ENCODE data around the gene PPM1M.

The PPM1M gene

GRCh38 chr3:52216585-52217408 is 28.8 kb upstream of the PPM1M start:
- DNase-seq, result no peak

DNA sequence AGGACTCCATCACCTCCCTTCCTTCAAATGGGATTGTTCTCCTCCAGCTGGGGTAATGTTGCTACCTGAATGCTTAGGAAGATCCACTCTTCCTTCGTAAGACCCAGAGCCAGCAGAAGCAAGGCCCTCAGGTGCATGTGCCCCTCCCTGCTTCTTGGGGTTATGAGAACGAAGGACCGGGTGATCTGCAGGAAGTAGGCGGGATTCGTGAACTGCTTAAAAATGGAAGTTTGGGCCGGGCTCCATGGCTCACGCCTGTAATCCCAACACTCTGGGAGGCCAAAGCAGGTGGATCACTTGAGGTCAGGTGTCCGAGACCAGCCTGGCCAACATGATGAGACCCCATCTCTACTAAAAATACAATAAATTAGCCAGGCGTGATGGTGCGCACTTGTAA is 28.2 kb upstream of the PPM1M start:
- DNase-seq, result no peak

DNA sequence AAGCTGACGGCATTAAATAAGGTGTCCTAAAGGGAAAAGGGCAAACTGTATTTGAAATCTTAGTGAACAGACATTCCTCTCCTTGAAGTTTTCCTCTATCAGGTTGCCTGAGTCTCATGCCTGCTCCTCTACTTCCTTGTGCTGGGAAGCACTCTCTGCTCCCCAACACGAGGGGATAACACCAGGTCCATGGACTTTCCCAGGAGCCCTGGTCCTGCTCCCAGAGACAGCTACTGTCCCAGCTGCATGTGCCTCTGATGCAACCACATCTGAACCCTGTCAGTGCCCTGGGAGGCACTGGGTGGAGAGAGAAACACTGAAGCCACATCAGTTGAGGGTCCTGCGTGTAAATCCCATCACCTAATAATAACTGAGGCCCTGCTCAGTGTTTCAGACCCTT is 27.5 kb upstream of the PPM1M start:
- no peak for DNase-seq

DNA sequence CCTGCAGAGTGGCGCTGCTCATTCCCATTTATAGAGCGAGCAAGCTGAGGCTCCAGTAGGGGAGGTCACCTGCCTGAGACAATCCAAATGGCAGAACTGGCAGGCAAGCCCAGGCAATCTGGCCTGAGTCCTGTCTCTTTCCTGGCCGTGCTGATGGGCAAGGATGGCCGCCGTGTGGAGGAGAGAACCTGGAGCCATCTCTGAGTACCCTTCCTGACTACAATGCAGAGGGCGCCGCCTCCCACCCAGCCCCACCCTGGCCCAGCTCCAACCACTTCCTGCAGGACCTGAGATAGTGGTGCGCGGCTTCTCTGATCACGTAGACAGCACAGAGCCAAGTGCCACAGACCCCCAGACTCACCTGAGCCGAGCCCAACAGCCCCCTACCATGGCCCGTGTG is 27.1 kb upstream of the PPM1M start:
- no peak for DNase-seq

DNA sequence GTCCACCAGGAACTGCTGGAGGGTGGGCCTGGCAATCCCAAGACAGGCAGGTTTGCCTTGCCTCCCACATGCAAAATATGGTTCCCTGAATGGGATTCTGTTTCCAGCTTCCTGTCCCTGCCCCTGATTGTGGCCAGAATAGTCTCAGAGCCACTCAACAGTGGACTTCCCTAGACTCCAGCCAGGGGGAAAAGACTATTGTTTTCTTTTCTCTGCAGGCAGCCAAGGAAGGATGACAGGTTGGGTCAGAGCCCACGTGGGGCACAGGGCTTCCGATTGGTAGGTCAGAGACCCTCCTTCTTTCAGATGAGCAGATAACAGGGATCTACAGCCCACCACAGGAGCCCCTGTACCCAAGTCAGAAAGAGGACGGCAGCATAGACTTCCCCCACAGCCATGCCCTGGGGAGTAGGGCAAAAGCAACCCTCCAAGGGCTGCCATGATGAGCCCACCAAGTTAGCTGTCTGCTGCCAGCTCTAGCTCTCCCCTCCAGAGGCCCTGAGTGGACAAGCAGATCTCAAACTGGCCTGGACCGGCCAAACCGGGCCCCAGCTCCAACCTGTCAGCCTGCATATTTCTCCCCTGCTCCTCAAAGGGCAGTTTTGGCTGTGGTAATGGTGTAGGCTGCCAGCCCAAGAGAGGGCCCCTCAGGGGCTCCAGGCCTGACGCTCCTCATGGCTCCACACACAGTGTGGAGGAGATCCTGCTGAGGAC is 26.5 kb upstream of the PPM1M start:
- DNase-seq, result no peak

DNA sequence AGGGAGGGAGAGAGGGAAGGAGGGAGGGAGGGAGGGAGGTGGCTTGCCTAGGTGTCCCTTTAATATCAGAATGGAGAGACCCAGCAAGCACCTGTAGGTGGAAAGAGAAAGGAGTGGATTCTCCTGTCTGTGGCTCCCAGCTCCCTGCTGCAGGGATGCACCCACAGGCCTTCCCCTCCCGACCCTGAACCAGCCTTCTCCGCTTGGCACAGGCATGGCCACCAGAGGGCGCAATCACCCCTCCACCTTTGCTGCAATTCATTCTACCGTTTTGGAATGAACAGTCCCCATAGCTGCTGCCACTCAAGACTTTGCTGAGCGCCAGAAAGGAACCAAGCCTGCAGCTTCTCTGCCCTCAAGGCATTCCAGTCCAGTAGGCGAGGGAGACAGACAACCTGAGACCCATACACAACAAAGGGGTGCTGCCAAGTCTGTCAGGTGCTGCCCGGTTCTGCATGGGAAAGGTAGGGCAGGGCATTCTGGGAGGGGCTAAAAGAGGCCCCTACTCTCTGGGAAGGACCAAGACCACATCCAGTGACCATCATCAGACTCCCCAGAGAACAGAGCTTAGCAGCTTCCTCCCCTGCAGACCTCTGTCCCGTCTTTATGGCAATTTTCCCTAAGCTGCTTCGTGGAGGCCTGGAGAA is 25.1 kb upstream of the PPM1M start:
- DNase-seq, result peak; percentile 34

GRCh38 chr3:52221141-52221562 is 24.4 kb upstream of the PPM1M start:
- no peak for DNase-seq

- DNase-seq, result no peak
Observed at GRCh38 chr3:52221563-52222318, 23.8 kb upstream of the PPM1M start.

DNA sequence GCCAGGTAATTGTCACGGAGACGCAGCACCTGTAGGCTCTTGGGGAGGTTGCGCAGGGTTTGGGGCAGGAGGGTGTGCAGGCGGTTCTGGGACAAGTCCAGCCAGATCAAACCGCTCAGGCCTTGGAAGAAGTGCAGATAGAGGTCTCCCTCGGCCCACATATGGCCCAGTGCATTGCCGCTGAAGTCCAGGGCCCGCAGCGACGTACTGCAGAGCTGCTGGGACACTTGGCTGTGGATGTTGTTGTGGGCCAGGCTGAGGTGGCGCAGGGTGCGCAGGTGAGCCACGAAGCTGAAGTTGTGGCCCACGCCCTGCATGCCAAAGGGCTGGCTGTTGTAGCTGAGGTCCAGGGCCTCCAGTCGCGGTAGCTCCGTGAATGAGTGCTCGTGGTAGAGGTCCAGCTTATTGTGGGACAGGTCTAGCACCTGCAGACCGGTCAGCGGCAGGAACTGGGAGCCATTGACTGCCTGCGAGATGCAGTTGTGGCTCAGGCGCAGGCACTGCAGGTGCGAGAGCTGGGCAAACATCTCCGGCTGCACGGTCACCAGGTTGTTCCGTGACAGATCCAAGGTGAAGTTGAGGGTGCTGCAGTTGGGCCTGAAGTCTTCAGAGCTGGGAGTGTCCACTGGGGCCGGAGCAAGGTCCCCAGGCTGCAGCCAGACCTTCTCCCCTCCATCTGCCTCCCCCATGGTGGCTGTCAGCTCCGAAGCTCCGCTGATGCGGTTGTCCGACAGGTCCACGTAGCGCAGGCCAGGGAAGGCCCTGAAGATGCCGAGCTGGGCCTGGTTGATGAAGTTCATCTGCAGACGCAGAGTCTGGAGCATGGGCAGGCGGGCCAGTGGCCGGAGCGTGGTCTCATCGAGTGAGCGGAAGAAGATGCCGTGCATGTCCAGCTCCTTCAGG is 23.0 kb upstream of the PPM1M start:
- DNase-seq, result no peak

GRCh38 chr3:52223449-52224408 is 21.8 kb upstream of the PPM1M start:
- no peak for DNase-seq

DNA sequence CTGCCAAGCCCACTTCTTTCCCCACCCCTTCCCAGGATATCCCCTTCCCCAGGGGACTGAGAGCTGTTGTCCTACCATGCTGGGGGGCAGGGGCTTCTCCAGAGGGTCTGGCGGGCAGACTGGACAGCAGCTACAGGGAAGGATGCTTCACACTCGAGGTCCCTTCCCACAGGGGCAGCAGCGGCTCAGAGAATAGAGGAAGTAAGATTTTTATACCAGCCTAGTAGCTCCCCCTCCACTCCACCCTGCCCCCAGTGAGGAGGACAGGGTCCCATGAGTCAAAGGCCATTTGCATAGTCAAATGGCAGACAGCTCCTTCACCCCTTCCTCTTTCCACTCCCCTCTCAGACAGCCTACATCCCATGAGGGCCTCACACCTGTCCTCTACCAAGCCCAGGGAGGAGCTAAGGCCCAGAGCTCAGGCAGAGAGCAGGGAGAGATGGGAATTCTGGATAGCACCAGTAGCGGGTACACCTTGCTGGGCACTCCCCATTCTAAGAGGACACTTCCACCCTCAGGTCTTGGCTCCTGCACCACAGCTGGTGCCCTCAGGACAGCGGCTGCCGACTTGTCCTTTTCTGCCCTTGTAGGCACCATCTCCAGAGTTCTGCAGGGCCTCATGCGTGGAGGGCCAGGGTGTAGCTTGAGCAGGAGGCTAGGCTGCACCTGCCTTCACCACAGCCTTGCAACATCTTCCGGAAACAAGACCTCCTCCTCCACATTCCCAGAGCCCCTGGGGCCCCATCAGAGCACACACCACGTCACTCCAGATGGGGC is 19.9 kb upstream of the PPM1M start, which contains the start of gene TLR9:
TLR9 (minus strand) TSS at position 194 of the 777 bp plus-strand sequence; CDS start at position 78, 116 bp downstream.
- DNase-seq, result peak; percentile 38

GRCh38 chr3:52226229-52226817 is 19.2 kb upstream of the PPM1M start:
- DNase-seq, result no peak

DNA sequence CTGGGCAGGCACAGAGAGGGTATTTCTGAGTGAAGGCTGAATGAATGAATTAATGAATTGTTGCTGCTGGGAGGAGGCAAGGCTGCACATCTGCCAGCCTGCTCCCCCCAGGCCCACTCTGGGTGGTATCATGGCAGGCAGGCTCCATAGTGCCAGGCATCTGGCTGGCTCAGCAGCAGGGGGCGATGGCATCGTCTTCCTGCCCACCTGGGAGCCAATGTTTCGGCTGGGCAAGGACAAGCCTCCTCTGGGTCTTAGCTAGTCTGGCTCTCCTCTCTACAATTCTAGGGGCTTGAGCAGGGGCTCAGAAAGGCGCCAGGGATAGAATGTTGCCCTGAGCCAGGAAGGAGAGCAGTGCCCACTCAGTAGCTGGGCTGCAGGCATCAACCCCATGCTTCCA is 18.4 kb upstream of the PPM1M start:
- no peak for DNase-seq

DNA sequence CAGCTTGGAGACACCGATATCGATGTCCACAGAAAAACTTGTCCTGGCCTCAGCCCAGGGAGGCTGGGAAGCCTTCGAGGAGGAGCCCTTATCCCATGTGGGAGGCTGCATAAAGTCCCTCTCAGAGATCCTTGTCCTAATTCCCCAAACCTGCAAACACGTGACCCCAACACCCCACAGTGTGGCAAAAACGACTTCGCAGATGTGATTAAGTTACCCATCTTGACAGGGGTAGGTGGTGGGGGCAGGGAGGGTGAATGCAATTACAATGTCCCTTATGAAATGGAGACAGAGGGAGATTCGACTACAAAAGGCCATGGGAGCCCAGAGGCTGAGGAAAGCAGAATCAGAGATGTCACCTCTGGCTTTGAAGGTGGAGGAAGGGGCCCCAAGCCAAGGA is 17.8 kb upstream of the PPM1M start:
- no peak for DNase-seq

GRCh38 chr3:52228266-52228665 is 17.3 kb upstream of the PPM1M start:
- no peak for DNase-seq

DNA sequence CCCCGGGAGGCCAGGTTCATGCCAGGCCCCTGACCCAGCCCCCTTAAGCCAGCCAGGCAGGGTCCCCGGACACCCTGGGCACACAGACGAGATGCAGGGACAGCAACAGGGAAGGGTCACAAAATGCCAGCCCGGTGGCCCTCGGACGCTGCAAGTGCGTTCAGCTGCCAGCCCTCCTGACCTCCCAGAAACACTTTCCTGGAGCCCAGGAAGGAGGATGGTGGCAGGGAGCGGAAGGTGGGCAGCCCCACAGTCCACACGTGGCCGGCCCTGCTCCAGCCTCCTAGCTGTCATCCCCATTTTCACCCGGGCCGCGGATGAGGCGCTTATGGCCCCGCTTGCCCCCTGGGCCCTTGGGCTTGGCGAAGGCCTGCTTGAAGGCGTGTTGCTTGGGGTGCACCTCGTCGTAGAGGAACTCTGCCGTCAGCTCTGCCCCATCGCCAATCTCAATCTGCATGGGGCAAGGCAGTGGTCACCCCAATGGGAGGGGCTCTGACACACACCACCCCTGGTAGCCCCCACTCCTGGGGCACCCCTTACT is 16.7 kb upstream of the PPM1M start:
- DNase-seq, result no peak

GRCh38 chr3:52229656-52230055 is 15.9 kb upstream of the PPM1M start:
- DNase-seq, result no peak

GRCh38 chr3:52230461-52230860 is 15.1 kb upstream of the PPM1M start:
- DNase-seq, result no peak

GRCh38 chr3:52230889-52231499 is 14.6 kb upstream of the PPM1M start:
- no peak for DNase-seq
